Measurements from ENCODE around the gene DEFB131A.
"Not testable (repeated sequence)": the region's sequence is repeated elsewhere in the genome, so short reads cannot be mapped to it uniquely, and the experiment has no call there.

DNA sequence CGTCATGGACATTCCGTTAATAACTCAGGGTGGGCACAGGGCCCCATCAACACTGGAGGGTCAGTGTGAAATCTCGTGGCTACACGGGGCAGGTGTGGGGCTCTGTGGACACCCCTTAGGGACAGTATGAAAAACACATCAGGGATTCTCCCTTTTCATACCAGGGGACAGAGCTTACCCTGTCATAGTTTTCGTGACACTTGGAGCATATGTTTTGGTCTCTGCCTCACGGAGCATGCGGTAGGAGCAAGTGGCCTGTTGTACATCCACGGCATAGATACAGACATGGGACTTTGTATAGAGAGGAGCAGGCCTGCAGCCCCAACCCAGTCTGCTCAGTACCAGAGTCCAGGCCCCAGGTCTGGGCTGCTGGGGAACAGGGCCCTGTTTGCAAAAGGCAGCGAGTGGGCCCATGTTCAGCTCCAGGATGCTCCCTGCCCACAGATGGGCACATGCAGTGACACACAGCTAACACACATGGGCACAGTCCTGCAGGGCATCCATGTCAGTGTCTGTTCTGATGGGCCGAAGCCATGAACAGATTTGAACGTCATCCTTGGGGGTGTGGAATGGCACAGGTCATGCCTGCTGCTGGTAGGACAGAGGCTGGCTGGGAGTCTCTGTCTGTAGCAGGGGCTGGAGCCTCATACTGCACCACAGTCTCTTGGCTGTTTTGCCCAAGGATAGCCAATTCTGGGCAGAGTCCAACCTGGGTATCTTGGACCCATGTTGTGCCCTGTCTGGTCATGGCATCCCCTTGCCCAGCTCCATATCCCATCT lies 50.2 kb downstream of the DEFB131A start:
- TF ChIP-seq, protein P1, sequence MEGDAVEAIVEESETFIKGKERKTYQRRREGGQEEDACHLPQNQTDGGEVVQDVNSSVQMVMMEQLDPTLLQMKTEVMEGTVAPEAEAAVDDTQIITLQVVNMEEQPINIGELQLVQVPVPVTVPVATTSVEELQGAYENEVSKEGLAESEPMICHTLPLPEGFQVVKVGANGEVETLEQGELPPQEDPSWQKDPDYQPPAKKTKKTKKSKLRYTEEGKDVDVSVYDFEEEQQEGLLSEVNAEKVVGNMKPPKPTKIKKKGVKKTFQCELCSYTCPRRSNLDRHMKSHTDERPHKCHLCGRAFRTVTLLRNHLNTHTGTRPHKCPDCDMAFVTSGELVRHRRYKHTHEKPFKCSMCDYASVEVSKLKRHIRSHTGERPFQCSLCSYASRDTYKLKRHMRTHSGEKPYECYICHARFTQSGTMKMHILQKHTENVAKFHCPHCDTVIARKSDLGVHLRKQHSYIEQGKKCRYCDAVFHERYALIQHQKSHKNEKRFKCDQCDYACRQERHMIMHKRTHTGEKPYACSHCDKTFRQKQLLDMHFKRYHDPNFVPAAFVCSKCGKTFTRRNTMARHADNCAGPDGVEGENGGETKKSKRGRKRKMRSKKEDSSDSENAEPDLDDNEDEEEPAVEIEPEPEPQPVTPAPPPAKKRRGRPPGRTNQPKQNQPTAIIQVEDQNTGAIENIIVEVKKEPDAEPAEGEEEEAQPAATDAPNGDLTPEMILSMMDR (IDR thresholded peaks at IDR 0.05) = not testable (repeated sequence)
- TF ChIP-seq EZH2phosphoT487 (IDR thresholded peaks at IDR 0.05) = not testable (repeated sequence)
